Measurements from ENCODE around the gene CFAP54.

Gene CFAP54

DNA sequence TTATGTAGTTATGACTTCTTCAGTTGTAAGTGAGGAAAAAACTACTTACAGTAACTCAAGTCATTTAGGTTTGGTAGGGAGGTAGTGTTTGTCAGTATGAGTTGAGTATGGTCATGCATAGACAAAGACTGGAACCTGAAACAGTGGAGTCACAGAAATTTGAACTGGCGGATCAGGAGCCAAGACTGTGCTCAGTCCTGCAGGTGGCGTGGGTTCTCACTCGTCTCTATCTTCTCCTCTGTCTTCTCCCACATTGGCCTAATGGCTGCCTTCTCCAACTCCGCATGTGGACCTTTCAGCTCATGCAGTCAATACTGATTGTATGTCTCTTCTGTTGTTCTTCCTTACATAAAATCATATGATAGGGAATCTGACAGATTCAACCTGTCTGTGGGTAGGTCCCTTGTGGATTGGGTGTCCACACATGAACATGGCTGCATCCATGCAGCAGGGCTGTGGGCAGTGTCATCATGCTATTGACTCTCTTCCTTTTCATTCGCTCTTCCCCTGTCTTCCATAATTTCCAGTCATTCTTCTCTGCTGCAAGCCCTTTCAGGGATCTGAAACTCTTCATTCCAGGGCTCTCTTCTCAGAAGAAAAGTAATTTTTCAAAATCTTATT, 338.9 kb downstream of the CFAP54 start:
- DNase-seq (ENCODE audit: low read depth): no peak

DNA sequence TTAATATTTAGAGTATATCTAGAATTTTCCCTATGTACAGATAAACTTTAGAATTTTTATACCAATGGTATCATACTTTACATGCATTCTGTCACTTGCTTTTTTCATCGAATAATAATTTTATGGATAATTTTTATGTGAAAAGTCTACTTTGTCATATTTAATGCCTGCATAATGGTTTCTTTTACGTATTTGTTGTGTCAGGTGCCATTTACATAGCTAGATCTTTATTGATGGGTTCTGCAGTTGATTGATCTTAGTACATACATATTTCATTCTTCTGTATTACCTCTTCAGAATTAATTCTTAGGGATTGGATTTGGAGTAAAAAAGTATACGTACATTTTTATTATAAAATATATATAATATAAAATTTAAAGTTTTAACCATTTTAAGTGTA, 340.0 kb downstream of the CFAP54 start:
- no peak for DNase-seq (ENCODE audit: low read depth)

- DNase-seq (ENCODE audit: low read depth): no peak
These were observed 342.0 kb downstream of the CFAP54 start for GRCh38 chr12:96831346-96831745.

- no peak for DNase-seq (ENCODE audit: low read depth)
These were observed 356.9 kb downstream of the CFAP54 start for GRCh38 chr12:96846293-96846692.

DNA sequence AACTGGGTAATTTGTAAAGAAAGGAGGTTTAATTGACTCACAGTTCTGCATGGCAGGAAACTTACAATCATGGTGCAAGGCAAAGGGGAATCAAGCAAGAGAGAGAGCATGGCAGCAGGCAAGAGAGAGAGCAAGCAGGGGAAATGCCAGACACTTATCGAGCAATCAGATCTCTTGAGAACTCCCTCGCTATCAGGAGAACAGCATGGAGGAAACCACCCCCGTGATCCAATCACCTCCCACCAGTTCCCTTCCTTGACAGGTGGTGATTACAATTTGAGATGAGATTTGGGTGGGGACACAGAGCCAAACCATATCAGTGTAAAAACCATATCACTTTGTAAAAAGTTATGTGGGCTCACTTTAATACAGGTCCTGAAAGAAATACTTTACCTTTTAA, 361.3 kb downstream of the CFAP54 start:
- no peak for DNase-seq (ENCODE audit: low read depth)

DNA sequence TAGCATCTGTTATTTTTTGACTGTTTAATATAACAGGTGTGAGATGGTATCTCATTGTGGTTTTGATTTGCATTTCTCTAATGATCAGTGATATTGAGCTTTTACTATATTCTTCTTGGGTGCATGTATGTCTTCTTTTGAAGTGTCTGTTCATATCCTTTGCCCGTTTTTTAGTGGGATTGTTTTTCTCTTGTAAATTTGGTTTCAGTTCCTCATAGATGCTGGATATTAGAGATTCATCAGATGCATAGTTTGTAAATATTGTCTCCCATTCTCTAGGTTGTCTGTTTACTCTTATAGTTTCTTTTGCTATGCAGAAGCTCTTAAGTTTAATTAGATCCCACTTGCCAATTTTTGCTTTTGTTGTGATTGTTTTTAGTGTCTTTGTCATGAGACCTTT, 368.8 kb downstream of the CFAP54 start:
- no peak for DNase-seq (ENCODE audit: low read depth)

DNA sequence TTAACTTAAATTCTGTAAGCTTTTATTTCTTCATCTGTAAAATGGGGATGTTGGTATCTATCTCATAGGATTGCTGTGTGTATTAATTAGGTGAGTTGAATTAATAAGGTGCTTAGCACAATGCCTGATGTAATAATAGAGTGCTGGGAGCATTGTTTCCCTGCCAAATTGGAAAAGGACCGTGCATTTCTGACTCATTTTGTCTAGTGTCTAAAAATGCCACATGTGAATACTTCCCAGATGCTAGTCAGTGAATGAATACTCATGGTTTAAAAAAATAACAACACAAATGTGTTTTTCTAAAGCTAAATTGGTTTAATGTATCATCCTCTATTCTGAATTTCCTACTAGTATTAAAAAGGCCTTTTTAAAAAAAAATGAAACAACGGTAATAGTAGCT, 372.3 kb downstream of the CFAP54 start:
- peak; percentile 86 for DNase-seq (ENCODE audit: low read depth)

- DNase-seq (ENCODE audit: low read depth): peak; percentile 80
These were observed 372.9 kb downstream of the CFAP54 start for GRCh38 chr12:96862326-96862725.

DNA sequence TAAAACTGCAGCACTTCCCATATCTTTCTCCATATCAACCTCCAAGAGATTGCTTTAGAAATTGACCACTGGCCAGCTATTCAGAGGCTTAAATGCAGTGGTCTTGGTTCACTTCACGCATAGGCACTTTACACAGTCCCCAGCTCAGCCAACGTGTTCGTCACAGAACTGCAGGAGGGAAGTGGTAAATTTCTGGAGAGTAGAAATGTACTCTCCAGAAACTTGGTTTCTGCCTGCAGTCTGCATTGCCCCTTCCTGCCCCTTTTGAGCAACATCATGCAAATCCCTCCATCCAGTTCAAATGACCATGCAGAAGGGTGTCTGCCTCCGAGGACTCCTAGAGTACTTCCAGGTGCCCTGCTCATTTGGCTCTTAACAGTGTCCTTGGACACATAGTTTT, 375.0 kb downstream of the CFAP54 start:
- no peak for DNase-seq (ENCODE audit: low read depth)

DNA sequence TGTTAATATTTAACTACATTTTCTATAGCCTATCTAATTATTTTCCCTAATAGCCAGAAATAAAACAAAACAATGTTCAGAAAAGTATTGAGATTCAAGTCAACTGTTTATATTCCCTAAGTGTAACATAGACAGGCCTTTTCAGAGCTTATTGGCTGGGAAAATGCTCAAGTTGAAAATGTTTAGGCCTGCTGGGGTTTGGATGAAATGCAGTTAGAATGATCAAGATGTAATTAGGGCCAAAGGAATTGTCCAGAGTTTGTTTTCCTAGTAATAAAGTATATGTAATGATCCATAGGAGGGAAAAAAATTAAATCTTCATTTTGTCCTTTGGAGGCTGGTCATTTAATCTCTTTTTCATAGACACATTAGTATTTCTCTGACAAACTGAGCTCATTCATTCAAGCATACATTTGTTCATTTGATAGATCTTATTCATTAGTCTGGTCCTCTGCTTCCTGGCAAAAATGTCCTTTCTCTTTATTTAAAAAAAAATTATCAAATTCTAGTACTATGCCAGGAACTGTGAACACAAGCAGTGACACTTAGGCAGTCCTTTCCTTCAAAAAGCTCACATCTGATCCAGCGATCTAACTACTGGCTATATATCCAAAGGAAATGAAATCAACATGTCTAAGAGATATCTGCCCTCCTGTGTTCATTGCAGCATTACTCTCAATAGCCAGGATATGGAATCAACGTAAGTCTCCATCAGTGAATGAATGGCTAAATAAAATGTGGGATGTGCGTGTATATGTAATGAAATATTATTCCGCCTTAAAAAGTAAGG, 377.6 kb downstream of the CFAP54 start:
- DNase-seq (ENCODE audit: low read depth): no peak

GRCh38 chr12:96870946-96871345, 381.6 kb downstream of the CFAP54 start:
- DNase-seq (ENCODE audit: low read depth): no peak

DNA sequence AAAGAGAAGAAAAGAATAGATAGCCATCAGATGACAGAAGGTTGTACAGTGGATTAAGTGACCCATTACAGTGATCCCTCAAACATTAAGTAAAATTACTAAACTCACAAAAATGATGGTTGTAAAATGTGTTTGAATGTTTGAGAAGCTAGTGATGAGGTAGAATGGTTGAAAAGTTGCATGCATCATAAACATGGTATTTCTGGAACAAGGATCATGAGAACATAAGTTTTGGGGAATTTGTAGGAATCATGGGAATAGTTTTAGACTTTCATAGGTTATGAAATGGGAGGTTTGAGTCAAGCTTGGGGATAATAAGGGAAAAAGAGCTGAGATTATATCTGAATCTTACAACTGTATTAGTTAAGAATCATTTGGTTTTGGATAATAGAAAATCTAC, 383.6 kb downstream of the CFAP54 start:
- DNase-seq (ENCODE audit: low read depth): peak; percentile 93

GRCh38 chr12:96874211-96874610, 384.8 kb downstream of the CFAP54 start:
- DNase-seq (ENCODE audit: low read depth): no peak

GRCh38 chr12:96876966-96877365, 387.6 kb downstream of the CFAP54 start:
- peak; percentile 78 for DNase-seq (ENCODE audit: low read depth)

GRCh38 chr12:96878704-96879103, 389.3 kb downstream of the CFAP54 start:
- DNase-seq (ENCODE audit: low read depth): peak; percentile 95

DNA sequence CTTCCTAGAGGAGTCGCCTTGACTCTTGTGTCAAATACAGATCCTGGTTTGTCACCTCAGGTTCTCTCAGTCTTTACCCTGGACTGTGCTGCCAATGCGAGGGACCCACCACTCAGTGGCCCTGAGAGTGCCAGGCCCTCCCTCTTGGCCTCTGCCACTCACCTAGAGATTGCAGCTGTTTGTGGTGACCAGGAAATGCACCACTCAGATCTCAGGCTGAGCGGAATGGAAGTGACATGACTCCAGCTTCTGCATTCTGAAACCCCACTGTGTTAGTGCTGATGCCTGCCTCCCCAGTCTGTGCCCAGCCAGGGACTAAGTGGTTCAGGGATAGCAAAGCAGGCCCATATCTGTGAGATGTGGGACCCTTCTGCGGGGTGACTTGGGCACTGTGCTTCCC, 389.9 kb downstream of the CFAP54 start:
- peak; percentile 46 for DNase-seq (ENCODE audit: low read depth)

- no peak for DNase-seq (ENCODE audit: low read depth)
These were observed 390.8 kb downstream of the CFAP54 start for GRCh38 chr12:96880220-96880619.

- DNase-seq (ENCODE audit: low read depth): no peak
These were observed 392.2 kb downstream of the CFAP54 start for GRCh38 chr12:96881608-96882007.

DNA sequence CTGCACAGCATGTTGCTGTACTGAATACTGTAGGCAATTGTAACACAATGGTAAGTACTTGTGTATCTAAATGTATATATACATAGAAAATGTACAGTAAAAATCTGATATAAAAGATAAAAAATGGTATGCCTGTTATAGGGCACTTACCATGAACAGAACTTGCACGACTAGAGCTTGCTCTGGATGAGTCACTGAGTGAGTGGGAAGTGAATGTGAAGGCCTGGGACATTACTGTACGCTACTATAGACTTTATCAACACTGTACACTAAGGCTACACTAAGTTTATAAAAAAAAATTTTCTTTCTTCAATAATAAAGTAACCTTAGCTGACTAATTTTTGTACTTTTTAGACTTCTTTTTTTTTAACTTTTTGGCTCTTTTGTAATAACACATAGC, 393.5 kb downstream of the CFAP54 start:
- peak; percentile 86 for DNase-seq (ENCODE audit: low read depth)

- peak; percentile 50 for DNase-seq (ENCODE audit: low read depth)
These were observed 394.2 kb downstream of the CFAP54 start for GRCh38 chr12:96883571-96883970.

GRCh38 chr12:96886998-96887677, 397.8 kb downstream of the CFAP54 start:
- DNase-seq (ENCODE audit: low read depth): peak; percentile 56

DNA sequence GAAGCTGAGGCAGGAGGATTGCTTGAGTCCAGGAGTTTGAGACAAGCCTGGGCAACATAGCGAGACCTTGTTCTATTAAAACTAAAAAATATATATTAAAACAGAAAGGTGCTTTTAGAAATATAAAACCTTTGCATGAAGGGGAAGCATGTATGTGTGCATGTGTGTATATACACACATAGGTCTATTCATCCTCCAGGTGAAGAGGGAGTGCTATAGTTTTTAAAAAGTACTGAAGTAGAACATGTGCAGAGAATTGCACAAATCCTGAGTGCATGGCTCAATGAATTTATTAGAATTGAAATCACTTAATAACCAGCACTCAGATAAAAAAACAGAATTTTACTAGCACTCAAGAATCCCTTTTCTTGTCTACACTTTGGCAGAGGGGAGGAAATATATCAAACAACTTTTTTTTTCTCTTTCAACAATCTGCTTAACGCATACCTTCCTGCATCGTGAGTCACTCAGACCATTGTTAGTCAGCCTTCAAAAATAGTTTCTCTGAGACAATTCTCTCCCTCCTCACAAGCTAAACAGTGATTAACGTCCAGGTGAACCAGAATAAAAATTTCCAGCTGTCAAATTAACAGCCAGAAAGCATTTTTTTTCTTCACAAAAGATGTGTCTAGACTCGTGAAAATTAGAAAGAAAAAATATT, 400.0 kb downstream of the CFAP54 start:
- DNase-seq (ENCODE audit: low read depth): peak; percentile 84

- DNase-seq (ENCODE audit: low read depth): no peak
These were observed 401.0 kb downstream of the CFAP54 start for GRCh38 chr12:96890331-96890730.

Measured in EH (cell line).